Heart right ventricle (tissue), 16 donors: ENCODE measurements around the gene RAC2. TPM values are rescaled to one million over a fixed set of nuclear protein-coding genes. Genes with fewer than 3 reads are reported as not detected.

Experiments used
- ATAC-seq, 8 donors: fragments of 200-7000 bp; cut with Tn5 transposase; one replicate each; pipeline ENCODE4 v1.9.1; 2020; ENCODE audit warnings: mild to moderate bottlenecking in 8 of 8, moderate library complexity in 8 of 8, moderate number of reproducible peaks in 1 of 8
- DNase-seq, 2 donors: peaks; one replicate each; pipeline ENCODE4 v3.0.0-alpha.2; 2020
- H3K27ac ChIP-seq, 10 donors: fragments of 200-600 bp; sonication (generic) in 2 of 10; one replicate each; pipeline versions ENCODE4 v1.5.0 to v1.8.0; 2020 to 2022; ENCODE audit warnings: mild to moderate bottlenecking in 3 of 10
- H3K27me3 ChIP-seq, 7 donors: fragments of 200-600 bp; one replicate each; pipeline ENCODE4 v1.8.0; 2021 to 2022; ENCODE audit warnings: mild to moderate bottlenecking in 2 of 7
- H3K36me3 ChIP-seq, 9 donors: fragments of 200-600 bp; sonication (generic) in 1 of 9; one replicate each; pipeline versions ENCODE4 v1.5.0 to v1.8.0; 2020 to 2022; ENCODE audit warnings: mild to moderate bottlenecking in 2 of 9
- H3K4me1 ChIP-seq, 9 donors: fragments of 200-600 bp; sonication (generic) in 1 of 9; one replicate each; pipeline versions ENCODE4 v1.5.0 to v1.8.0; 2020 to 2022; ENCODE audit warnings: mild to moderate bottlenecking in 4 of 9
- H3K4me3 ChIP-seq, 10 donors: fragments of 200-600 bp; sonication (generic) in 2 of 10; one replicate each; pipeline versions ENCODE4 v1.5.0 to v1.8.0; 2020 to 2022; ENCODE audit warnings: mild to moderate bottlenecking in 7 of 10, moderate library complexity in 2 of 10
- H3K9me3 ChIP-seq, 11 donors: fragments of 200-600 bp in 10 of 11; sonication (generic) in 2 of 11; one replicate each; pipeline versions ENCODE4 v1.5.0 to v1.8.0; 2013 to 2022; ENCODE audit warnings: mild to moderate bottlenecking in 2 of 11, control low read depth in 1 of 11, moderate library complexity in 1 of 11
- WGBS, 2 donors: extraction: QIAGEN DNeasy Blood & Tissue Kit; methylation state at CpG; one replicate each; pipeline ENCODE4 v1.1.7; 2013; ENCODE audit warnings: inconsistent platforms in 1 of 2; 5-methylcytosine and 5-hydroxymethylcytosine counted together
- intact Hi-C, 10 donors: fragments of 100-400 bp; cut with DNase I; formaldehyde crosslinking; loops; one replicate each; pipeline versions ENCODE4 v1.11.1 to v1.14.2; 2022
- polyA plus RNA-seq, 2 donors: library from polyadenylated mRNA; stranded (reverse); fragments of 200-250 nt; gene quantifications; one replicate each; pipeline ENCODE4 v1.2.3, GENCODE V29; 2013
- total RNA-seq, 10 donors: library from RNA; stranded (reverse); fragmentation: NEBNext Ultra II Directional in 3 of 10; extraction: Animal tissue kit (Norgen Biotek cat#: 25700) in 3 of 10; gene quantifications; one replicate each; pipeline versions ENCODE4 v1.2.1 to v1.2.4, GENCODE V29; 2021 to 2023
- TF ChIP-seq, protein P1 (sequence below), 9 donors: fragments of 200-600 bp; sonication (generic) in 2 of 9; IDR thresholded peaks; one replicate each; pipeline versions ENCODE4 v1.5.0 to v1.8.0; 2021 to 2022; ENCODE audit warnings: antibody characterized with exemption in 9 of 9, mild to moderate bottlenecking in 5 of 9, moderate library complexity in 1 of 9
- donor health status: Arrhythmogenic right ventricular cardiomyopathy.
- donor health status: ischemic (EF 13 %, LVEDD 7.1; RV severe dilation, severe dysfunction).
- donor health status: healthy with polysubstance abuse.
- donor health status: DM: no; HTN: yes; CAD: no.
- donor health status: DM: no; HTN: no; CAD: no.
- donor health status: ischemic (EF 25% LVEDD 6.9; RV normal size, moderate dysfunction).
- donor health status: ischemic (EF 25% LVEDD 5.7; RV mildly dilated, moderate dysfunction).
- donor health status: healthy.
- donor health status: DM: yes; HTN: yes; CAD: no.
- donor health status: Ischemic cardiomyopathy.
- donor health status: ischemic (EF 35%, LVEDD 5.7; RV mildly dilated, moderate dysfunction).
- donor health status: nonischemic (EF 11% LVEDD 7.7; RV severe dilation, severe dysfunction).
- donor health status: DM: yes; HTN: yes; CAD: no.
- donor health status: PGD.
- donor health status: ischemic (EF 29% LVEDD 5.4; RV normal size, mild dysfunction).
- donor health status: nonischemic (EF 23%, LVEDD 6.1; RV moderate dilation, normal function).

RAC2 gene
- total and polyA plus RNA-seq, 12 donors: 1.1 to 37.1 (median 3.5) TPM

DNA sequence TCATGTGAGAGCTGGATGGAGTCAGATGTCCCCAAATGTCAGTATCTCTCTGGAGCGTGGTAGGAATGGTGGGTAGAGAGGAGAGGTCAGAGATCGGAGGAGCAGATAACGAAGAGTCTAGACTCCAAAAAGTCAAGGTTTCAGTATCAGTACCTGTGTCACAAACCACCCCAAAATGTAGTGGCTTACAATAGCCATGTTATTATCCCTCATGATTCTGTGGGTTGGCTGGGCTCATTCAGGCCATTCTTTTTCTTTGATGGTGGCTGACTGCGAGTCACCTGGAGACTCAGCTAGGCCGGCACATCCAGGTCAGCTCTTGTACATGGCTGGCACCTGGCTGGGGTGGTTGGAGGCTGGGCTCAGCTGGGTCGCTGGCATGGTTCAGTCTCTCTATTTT, 24.5 kb downstream of the RAC2 start:
- ATAC-seq: no peak
- intact Hi-C loops: no loop called here
- TF ChIP-seq, protein P1, sequence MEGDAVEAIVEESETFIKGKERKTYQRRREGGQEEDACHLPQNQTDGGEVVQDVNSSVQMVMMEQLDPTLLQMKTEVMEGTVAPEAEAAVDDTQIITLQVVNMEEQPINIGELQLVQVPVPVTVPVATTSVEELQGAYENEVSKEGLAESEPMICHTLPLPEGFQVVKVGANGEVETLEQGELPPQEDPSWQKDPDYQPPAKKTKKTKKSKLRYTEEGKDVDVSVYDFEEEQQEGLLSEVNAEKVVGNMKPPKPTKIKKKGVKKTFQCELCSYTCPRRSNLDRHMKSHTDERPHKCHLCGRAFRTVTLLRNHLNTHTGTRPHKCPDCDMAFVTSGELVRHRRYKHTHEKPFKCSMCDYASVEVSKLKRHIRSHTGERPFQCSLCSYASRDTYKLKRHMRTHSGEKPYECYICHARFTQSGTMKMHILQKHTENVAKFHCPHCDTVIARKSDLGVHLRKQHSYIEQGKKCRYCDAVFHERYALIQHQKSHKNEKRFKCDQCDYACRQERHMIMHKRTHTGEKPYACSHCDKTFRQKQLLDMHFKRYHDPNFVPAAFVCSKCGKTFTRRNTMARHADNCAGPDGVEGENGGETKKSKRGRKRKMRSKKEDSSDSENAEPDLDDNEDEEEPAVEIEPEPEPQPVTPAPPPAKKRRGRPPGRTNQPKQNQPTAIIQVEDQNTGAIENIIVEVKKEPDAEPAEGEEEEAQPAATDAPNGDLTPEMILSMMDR (IDR thresholded peaks at IDR 0.05): no peak
- Histone ChIP-seq H3K27me3 (peaks cover 0 to 39% (median 18%) of the 10 kb centered on the region in 7 donors), H3K27ac (peak overlapping the region in 1 of 10 donors; percentile 86), H3K4me1 (peaks cover 0 to 47% (median 0%) of the 10 kb centered on the region in 9 donors), H3K4me3 (no peak overlapping the region), H3K9me3 (peaks cover 0 to 5% (median 0%) of the 10 kb centered on the region in 11 donors), H3K36me3 (peaks cover 0 to 4% (median 0%) of the 10 kb centered on the region in 9 donors)
- DNase-seq: no peak
- 85 to 86% methylated on average over 6 of the region's 6 CpGs for WGBS, 2 donors

DNA sequence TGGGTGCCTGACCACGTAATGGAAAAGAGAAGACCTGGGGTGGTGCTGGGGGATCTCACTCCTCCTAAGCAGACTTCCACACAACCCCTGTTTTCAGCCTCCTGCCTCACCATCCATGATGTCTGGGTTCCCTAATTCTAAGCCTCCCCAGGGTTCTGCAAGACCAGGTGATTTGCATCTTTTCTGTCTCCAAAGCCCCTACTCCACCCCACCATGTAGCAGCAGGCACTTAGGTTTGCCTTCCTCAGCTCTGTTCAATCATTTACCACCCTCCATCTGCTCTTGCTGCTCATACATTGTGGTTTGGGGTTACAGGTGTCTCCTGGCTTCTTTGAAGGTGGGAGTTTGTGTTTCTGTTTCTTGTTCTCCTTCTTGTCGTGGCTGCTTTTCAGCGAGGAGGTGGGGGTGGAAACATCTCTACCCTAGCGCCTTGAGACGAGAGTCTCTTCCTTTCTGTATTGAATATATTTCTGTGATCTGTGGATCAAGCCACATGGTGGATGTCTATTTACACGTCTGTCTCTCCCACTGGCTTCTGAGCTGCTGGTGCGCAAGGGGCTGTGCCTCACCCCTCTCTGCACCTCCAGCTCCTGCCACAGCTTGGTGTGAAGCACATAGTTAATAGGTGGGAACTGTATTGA, 25.2 kb downstream of the RAC2 start:
- 41 to 45% methylated on average over 7 of the region's 7 CpGs for WGBS, 2 donors
- H3K27ac ChIP-seq: peak overlapping the region in 1 of 10 donors; percentile 86

DNA sequence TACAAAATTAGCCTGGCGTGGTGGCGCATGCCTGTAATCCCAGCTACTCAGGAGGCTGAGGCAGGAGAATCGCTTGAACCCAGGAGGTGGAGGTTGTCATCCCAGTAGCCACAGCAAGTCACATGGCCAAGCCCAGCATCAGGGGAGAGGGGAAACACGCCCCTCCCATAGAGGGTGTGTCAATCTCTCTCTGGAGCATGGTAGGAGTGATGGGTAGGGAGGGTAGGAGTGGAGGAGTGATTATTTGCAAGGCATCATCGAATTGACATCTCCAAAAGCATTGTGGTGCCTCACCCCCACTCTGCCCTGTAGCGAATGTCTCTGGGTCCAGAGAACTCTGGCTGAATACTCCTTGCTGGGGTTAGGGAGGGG, 25.7 kb downstream of the RAC2 start:
- Histone ChIP-seq H3K36me3 (no peaks in the 10 kb centered on the region), H3K9me3 (peaks cover 0 to 5% (median 0%) of the 10 kb centered on the region in 11 donors), H3K4me1 (peaks cover 0 to 36% (median 0%) of the 10 kb centered on the region in 9 donors), H3K27ac (peak overlapping the region in 1 of 10 donors; percentile 24), H3K27me3 (peaks cover 0 to 51% (median 27%) of the 10 kb centered on the region in 7 donors), H3K4me3 (no peak overlapping the region)
- ATAC-seq (no peak), DNase-seq (no peak)
- WGBS, 2 donors: 75 to 82% methylated on average over 6 of the region's 6 CpGs
- intact Hi-C loops: no loop called here
- TF ChIP-seq, protein P1 (IDR thresholded peaks at IDR 0.05): no peak

More for the DNA sequence above, 25.2 kb downstream of the RAC2 start:
- Histone ChIP-seq H3K4me3 (no peak overlapping the region), H3K9me3 (peaks cover 0 to 5% (median 0%) of the 10 kb centered on the region in 11 donors), H3K27me3 (peaks cover 0 to 46% (median 22%) of the 10 kb centered on the region in 7 donors), H3K4me1 (peaks cover 0 to 41% (median 0%) of the 10 kb centered on the region in 9 donors), H3K36me3 (no peaks in the 10 kb centered on the region)
- intact Hi-C loops: no loop called here
- no peak for ATAC-seq
- TF ChIP-seq, protein P1 (IDR thresholded peaks at IDR 0.05): no peak
- DNase-seq: no peak

DNA sequence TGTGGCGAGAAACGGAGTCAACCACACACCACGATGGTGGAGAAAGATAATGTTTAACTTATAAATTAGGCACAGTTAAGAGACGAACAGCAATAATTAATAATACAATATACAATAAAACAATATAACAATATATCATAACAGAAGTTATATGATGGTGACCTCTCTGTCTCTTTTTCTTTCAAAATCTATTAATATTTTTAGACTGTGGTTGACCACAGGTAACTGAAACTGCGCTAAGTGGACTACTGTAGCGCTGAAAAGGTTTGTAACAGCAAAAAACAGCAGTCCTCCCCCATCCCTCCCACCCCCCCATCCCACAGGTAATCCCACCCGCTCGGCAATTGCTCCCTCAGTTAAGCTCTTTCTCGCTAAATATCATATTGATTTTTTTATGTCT, 28.2 kb downstream of the RAC2 start:
- Histone ChIP-seq H3K36me3 (no peaks in the 10 kb centered on the region), H3K9me3 (no peaks in the 10 kb centered on the region), H3K4me1 (peaks cover 0 to 15% (median 6%) of the 10 kb centered on the region in 9 donors), H3K27me3 (peaks cover 0 to 64% (median 41%) of the 10 kb centered on the region in 7 donors), H3K4me3 (no peak overlapping the region), H3K27ac (no peak overlapping the region)
- WGBS, 2 donors: 82 to 91% methylated on average over 9 of the region's 9 CpGs
- intact Hi-C loops: no loop called here
- DNase-seq: no peak
- TF ChIP-seq, protein P1 (IDR thresholded peaks at IDR 0.05): no peak
- no peak for ATAC-seq
